Neuron (in vitro differentiated cells): ENCODE measurements around the gene NAP1L3.

Source experiments
- H2AFZ ChIP-seq: one replicate; pipeline ENCODE4 v1.6.1; 2013; ENCODE audit warnings: low read depth, mild to moderate bottlenecking, inconsistent platforms, low read length, moderate library complexity
- H3K27me3 ChIP-seq: one replicate; pipeline ENCODE4 v1.6.1; 2013; ENCODE audit warnings: low read length; ENCODE audit not compliant: insufficient read depth
- H3K36me3 ChIP-seq: one replicate; pipeline ENCODE4 v1.6.1; 2013; ENCODE audit warnings: low read length; ENCODE audit not compliant: insufficient read depth
- H3K4me1 ChIP-seq: one replicate; pipeline ENCODE4 v1.6.1; 2013; ENCODE audit warnings: low read length; ENCODE audit not compliant: insufficient read depth
- H3K4me3 ChIP-seq: 2 replicates; pipeline ENCODE4 v1.5.1; 2013; ENCODE audit warnings: mild to moderate bottlenecking, low read length, moderate library complexity
- H3K9me3 ChIP-seq: one replicate; pipeline ENCODE4 v1.6.1; 2013; ENCODE audit warnings: low read length

Gene NAP1L3, protein sequence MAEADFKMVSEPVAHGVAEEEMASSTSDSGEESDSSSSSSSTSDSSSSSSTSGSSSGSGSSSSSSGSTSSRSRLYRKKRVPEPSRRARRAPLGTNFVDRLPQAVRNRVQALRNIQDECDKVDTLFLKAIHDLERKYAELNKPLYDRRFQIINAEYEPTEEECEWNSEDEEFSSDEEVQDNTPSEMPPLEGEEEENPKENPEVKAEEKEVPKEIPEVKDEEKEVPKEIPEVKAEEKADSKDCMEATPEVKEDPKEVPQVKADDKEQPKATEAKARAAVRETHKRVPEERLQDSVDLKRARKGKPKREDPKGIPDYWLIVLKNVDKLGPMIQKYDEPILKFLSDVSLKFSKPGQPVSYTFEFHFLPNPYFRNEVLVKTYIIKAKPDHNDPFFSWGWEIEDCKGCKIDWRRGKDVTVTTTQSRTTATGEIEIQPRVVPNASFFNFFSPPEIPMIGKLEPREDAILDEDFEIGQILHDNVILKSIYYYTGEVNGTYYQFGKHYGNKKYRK

GRCh38 chrX:93673056-93673868 is at the start of gene NAP1L3:
NAP1L3 (minus strand) TSS chrX:93673578; CDS start chrX:93673304, 274 bp downstream.
- no peaks in the 10 kb centered on the region for H3K9me3 ChIP-seq
- peak within 1 kb of the TSS; percentile 71 for H2AFZ ChIP-seq
- no peaks in the 10 kb centered on the region for H3K36me3 ChIP-seq
- H3K27me3 ChIP-seq = no peaks in the 10 kb centered on the region
- H3K4me3 ChIP-seq = peak within 1 kb of the TSS; percentile 62
- peaks cover 11% of the 10 kb centered on the region for H3K4me1 ChIP-seq

DNA sequence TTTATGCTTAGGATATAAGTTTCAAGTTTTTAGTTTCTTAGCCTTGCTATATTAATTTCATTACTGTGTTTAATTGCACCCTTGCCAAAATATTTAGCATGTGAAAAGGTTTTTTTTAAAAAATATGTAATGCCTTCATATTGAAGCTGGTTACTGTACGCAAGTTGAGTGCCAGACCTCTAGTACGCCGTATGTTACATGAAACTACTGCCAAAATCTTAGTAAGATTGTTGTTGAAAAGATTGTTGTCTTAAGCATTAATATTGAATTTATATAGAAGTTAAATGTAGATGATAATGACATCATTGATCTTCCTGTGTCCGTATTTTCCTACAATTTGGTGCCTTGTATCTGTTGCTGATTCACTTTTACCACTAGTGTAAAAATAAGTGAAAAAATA is 37.7 kb upstream of the NAP1L3 start:
- no peaks in the 10 kb centered on the region for H3K9me3 ChIP-seq
- H3K4me3 ChIP-seq = no peak overlapping the region
- no peaks in the 10 kb centered on the region for H3K4me1 ChIP-seq
- H3K36me3 ChIP-seq = no peaks in the 10 kb centered on the region
- H3K27me3 ChIP-seq = no peaks in the 10 kb centered on the region
- no peak overlapping the region for H2AFZ ChIP-seq

DNA sequence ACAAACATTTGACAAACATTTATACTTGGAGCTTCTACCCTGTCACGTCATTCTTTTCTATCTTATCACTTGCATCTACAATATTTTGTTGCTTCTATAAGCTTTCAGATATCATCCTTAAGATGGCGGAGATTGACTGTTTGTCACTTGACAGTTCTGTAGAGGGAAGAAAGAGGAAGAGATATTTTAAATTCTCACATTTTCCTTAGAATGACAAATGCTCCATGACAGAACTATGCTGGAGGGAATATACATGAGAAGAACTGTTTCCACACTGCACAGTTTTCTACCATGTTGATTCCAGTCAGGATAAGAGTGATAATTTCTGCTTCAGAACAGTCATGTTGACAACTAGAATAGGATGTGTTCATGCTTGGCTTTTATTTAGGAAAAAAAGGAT is 30.3 kb upstream of the NAP1L3 start:
- H3K9me3 ChIP-seq = no peaks in the 10 kb centered on the region
- no peaks in the 10 kb centered on the region for H3K36me3 ChIP-seq
- no peaks in the 10 kb centered on the region for H3K4me1 ChIP-seq
- H2AFZ ChIP-seq = no peak overlapping the region
- no peaks in the 10 kb centered on the region for H3K27me3 ChIP-seq
- H3K4me3 ChIP-seq = no peak overlapping the region

DNA sequence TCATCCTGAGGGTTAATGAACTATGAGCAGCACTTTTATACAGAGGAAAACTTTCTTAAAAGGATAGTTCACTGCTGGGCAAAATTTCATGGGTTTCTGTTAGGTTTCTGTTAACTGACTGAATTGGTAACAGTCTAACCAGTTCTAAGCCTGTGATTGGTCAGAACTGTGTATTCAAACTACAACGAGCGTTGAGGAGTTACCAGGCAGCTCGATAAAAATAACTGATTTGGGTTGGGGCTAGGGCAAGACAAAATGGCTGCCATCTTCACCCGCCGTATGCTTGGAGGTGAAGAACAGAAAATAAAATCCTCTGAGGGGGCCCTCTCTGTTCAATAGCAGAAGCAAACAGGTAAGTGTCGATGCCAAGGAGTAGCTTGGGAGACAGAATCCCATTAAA is 22.6 kb upstream of the NAP1L3 start:
- Histone ChIP-seq H3K4me1 (no peaks in the 10 kb centered on the region), H3K9me3 (no peaks in the 10 kb centered on the region), H3K27me3 (no peaks in the 10 kb centered on the region), H2AFZ (no peak overlapping the region), H3K4me3 (no peak overlapping the region), H3K36me3 (no peaks in the 10 kb centered on the region)

GRCh38 chrX:93673869-93674271 is 492 bp upstream of the NAP1L3 start, which contains the start of gene FAM133A:
FAM133A (plus strand) TSS chrX:93674206; CDS start chrX:93709420, 35,214 bp downstream.
- H2AFZ ChIP-seq = peak within 1 kb of the TSS; percentile 71
- H3K36me3 ChIP-seq = no peaks in the 10 kb centered on the region
- no peaks in the 10 kb centered on the region for H3K9me3 ChIP-seq
- no peaks in the 10 kb centered on the region for H3K27me3 ChIP-seq
- peak within 1 kb of the TSS; percentile 62 for H3K4me3 ChIP-seq
- H3K4me1 ChIP-seq = peaks cover 11% of the 10 kb centered on the region

GRCh38 chrX:93660575-93660974 is 12.8 kb downstream of the NAP1L3 start:
- no peaks in the 10 kb centered on the region for H3K4me1 ChIP-seq
- no peaks in the 10 kb centered on the region for H3K9me3 ChIP-seq

DNA sequence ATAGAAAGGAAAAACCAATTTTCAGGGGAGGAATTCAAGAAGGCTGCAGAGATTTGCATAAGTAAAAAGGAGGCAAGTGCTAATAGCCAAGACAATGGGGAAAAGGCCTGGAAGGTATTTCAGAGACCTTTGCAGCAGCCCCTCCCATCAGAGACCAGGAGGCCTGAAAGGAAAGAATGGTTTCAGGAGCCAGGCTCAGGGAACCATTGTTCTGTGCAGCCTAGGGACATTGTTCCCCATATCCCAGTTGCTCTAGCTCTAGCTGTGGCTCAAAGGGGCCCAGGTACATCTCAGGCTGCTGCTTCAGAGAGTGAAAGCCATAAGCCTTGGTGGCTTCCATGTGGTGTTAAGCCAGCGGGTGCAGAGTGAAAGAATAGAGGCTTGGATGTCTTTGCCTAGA is 24.0 kb downstream of the NAP1L3 start:
- no peak overlapping the region for H2AFZ ChIP-seq
- H3K9me3 ChIP-seq = no peaks in the 10 kb centered on the region
- H3K4me3 ChIP-seq = no peak overlapping the region
- no peaks in the 10 kb centered on the region for H3K36me3 ChIP-seq
- no peaks in the 10 kb centered on the region for H3K27me3 ChIP-seq
- no peaks in the 10 kb centered on the region for H3K4me1 ChIP-seq

More at GRCh38 chrX:93660575-93660974, 12.8 kb downstream of the NAP1L3 start:
- Histone ChIP-seq H3K27me3 (no peaks in the 10 kb centered on the region), H2AFZ (no peak overlapping the region), H3K36me3 (no peaks in the 10 kb centered on the region), H3K4me3 (no peak overlapping the region)

DNA sequence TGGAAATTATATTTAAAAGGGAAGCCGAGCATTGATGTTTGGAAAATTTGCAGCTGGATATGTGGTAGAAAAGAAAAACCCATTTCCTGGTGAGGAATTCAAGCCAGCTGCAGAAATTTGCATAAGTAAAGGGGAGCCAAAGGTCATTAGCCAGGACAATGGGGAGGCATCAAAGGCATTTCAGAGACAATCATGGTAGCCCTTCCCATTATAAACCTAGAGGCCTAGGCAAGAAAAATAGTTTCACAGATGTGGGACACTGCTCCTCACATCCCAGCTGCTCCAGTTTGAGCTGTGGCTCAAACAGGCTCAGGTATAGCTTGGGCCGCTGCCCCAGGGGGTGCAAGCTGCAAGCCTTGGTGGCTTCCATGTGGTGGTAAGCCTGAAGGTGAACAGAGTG is 35.8 kb downstream of the NAP1L3 start:
- no peak overlapping the region for H3K4me3 ChIP-seq
- H3K36me3 ChIP-seq = no peaks in the 10 kb centered on the region
- no peak overlapping the region for H2AFZ ChIP-seq
- H3K9me3 ChIP-seq = no peaks in the 10 kb centered on the region
- no peaks in the 10 kb centered on the region for H3K27me3 ChIP-seq
- H3K4me1 ChIP-seq = no peaks in the 10 kb centered on the region
